Measurements from ENCODE around the gene AKTIP.

The AKTIP gene

GRCh38 chr16:53537626-53538025 lies 34.6 kb upstream of the AKTIP start:
- TF ChIP-seq CTCF (IDR thresholded peaks at IDR 0.05) (no peak), ZFX (IDR thresholded peaks at IDR 0.05; ENCODE audit: borderline replicate concordance) (no peak)
- H3K27ac ChIP-seq, result no peak overlapping the region

DNA sequence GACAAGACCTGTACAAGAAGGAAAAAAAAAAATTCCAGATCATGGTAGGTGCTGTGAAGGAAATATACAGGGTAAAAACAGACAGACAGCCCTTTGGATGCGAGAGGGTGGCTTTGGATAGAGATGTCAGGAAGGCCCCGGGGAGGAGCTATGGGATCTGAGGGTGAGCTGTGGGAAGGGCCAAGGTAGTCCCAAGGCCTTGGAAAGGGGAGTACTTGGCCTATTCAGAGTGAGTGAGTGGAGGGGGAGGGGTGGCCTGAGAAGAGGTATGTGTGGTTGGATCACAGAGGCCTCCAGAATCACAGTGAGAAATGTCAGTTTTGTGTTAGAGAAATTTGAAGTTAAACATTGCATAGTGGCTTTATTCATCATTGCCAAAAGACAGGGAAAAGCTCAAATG lies 31.2 kb upstream of the AKTIP start:
- H3K27ac ChIP-seq, result no peak overlapping the region
- TF ChIP-seq ZFX (IDR thresholded peaks at IDR 0.05; ENCODE audit: borderline replicate concordance), result no peak
- no peak for TF ChIP-seq CTCF (IDR thresholded peaks at IDR 0.05)

DNA sequence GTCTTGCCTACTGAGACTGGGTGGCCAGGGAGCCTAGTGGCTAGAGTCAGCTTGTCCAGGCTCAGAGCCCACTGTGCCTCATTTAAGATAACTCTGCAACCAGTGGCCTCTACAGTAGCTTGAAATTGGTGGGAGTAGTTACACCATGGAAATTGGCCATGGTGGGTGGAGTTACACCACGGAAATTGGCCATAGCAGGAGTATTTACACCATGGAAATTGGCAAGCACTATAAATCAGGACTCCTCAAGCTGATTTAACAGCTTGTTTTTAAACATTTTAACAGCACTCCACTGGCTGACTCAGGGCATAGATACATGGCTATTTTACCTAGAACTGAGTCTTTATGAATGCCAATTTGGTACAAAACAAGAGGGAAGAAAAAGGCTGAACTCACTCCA lies 27.7 kb upstream of the AKTIP start:
- no peak overlapping the region for H3K27ac ChIP-seq
- no peak for TF ChIP-seq ZFX (IDR thresholded peaks at IDR 0.05; ENCODE audit: borderline replicate concordance)
- no peak for TF ChIP-seq CTCF (IDR thresholded peaks at IDR 0.05)

DNA sequence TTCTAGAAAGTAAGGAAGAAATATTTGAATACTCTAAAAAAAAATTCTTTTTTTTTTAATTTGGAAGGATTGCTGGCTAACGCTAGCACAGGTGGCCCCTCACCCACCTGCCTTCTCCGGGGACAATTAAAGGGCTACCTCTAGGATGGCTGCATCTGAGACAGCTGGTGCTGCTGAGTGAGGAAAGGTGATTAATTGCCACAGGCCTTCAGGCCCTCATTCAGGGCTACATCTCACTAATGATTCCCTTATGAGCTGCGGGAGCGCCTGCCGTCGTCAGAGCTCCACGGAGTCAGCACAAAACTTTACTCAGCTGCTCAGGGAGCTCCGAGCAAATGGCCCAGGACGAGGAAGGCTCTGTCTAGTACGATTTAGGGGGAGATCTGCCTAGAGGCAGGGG lies 27.0 kb upstream of the AKTIP start:
- H3K27ac ChIP-seq, result no peak overlapping the region
- TF ChIP-seq CTCF (IDR thresholded peaks at IDR 0.05), result no peak
- TF ChIP-seq ZFX (IDR thresholded peaks at IDR 0.05; ENCODE audit: borderline replicate concordance), result no peak

DNA sequence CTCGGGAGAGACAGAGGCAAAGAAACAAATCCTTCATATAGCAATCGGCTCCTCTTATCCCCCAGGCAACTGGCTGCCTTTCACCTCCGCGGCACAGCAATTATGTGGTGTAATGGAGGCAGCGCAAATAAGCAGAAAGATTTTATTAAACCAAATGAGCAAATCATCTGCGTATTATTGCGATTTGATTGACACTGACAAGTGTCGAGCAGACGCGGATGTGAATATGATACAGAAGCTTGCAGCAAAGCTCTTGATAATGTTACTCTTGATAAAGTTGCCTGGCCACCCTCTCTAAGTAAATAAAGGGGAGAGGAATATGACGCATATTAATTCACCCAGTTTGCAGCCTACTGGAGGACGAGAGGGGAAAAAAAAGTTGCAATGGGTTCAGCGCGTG lies 26.5 kb upstream of the AKTIP start:
- H3K27ac ChIP-seq, result no peak overlapping the region
- TF ChIP-seq ZFX (IDR thresholded peaks at IDR 0.05; ENCODE audit: borderline replicate concordance) (no peak), CTCF (IDR thresholded peaks at IDR 0.05) (no peak)

DNA sequence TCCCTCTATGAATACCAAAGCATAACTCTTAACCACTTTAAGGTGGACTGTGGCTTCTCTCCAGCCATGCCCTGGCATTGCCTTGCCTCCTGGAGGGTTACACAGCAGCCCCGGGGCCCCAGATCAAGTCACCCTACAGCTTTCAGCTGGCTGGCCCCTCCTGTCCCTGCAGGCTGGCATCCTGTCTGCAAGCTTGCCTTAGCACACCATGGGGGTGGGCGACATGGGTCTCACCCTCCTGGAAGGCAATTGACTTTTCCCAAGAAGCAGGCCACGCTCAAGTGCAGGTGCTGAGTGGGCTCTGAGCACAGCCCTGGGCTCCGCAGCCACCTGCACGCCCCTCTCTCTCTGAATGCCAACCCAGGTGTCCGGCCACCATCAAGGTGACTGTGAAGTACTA lies 25.8 kb upstream of the AKTIP start:
- TF ChIP-seq CTCF (IDR thresholded peaks at IDR 0.05) (no peak), ZFX (IDR thresholded peaks at IDR 0.05; ENCODE audit: borderline replicate concordance) (no peak)
- no peak overlapping the region for H3K27ac ChIP-seq

DNA sequence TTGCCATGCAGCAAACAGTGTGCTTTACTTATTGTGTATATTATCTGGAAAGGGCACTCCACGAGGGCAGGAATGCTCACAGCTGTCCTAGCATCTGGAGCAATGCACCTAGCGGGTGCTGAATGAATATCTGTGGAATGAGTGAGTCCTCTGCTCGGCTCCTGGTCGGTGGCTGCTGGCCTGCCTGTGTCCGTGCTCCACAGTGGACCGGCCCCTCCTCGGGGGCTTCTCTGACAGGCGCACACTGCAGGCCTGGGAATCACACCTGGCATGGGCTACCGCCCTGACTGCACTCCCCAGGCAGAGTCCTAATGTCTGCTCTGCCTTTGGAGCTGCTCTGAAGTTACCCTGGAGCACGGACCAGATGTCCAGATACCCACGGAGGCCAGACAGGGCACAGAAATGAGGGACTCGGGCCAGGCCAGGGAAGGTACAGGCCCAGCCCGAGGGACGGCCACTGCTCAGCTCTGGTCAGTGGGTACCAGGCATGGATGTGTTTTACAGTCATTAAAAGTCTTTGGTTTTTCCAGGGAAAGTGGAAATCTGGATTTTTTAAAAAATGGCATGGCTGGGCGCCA lies 21.1 kb upstream of the AKTIP start:
- H3K27ac ChIP-seq, result no peak overlapping the region
- no peak for TF ChIP-seq ZFX (IDR thresholded peaks at IDR 0.05; ENCODE audit: borderline replicate concordance)
- no peak for TF ChIP-seq CTCF (IDR thresholded peaks at IDR 0.05)
